CD4-positive, CD25-positive, alpha-beta regulatory T cell (primary cell): ENCODE data around the gene ATP6V0A4. TPM values are rescaled to one million over a fixed set of nuclear protein-coding genes. Genes with fewer than 3 reads are reported as not detected.

ENCODE experiments used
- ATAC-seq, 2 donors: fragments of 150-1000 bp; cut with Tn5 transposase; one replicate each; pipeline ENCODE4 v1.10.0; 2021; ENCODE audit warnings: low read depth in 2 of 2, moderate number of reproducible peaks in 2 of 2, moderate library complexity in 1 of 2
- DNase-seq, 3 donors: peaks; one replicate each; pipeline versions ENCODE4 v3.0.0 to v3.0.0-alpha.2; 2012 to 2022; ENCODE audit warnings: mixed read lengths in 1 of 3
- H3K27ac ChIP-seq: one replicate; pipeline ENCODE4 v1.7.0; 2013; ENCODE audit warnings: mild to moderate bottlenecking, low read length; ENCODE audit not compliant: insufficient read depth, poor library complexity, severe bottlenecking
- H3K27me3 ChIP-seq: one replicate; pipeline ENCODE4 v1.7.0; 2013; ENCODE audit warnings: low read length; ENCODE audit not compliant: control insufficient read depth, insufficient read depth
- H3K36me3 ChIP-seq: one replicate; pipeline ENCODE4 v1.7.0; 2013; ENCODE audit warnings: mild to moderate bottlenecking, low read length, moderate library complexity; ENCODE audit not compliant: control insufficient read depth, insufficient read depth
- H3K4me1 ChIP-seq: 2 replicates; pipeline ENCODE4 v1.7.0; 2013; ENCODE audit warnings: mild to moderate bottlenecking, low read length; ENCODE audit not compliant: insufficient read depth, control insufficient read depth, poor library complexity, severe bottlenecking
- H3K4me3 ChIP-seq: one replicate; pipeline ENCODE4 v1.7.0; 2013; ENCODE audit warnings: low read depth, mild to moderate bottlenecking, low read length, moderate library complexity
- H3K9me3 ChIP-seq, 2 experiments: 1 replicate in 1 of 2; 2 replicates in 1 of 2; pipeline ENCODE4 v1.7.0; 2013; ENCODE audit warnings: low read length in 2 of 2, mild to moderate bottlenecking in 1 of 2, moderate library complexity in 1 of 2; ENCODE audit not compliant: control insufficient read depth in 2 of 2
- H3K27ac Mint-ChIP-seq, 3 donors: one replicate each; pipeline ENCODE4 v1.8.0; 2020 to 2022; ENCODE audit warnings: mild to moderate bottlenecking in 3 of 3, mixed read lengths in 3 of 3, moderate library complexity in 2 of 3
- H3K27me3 Mint-ChIP-seq: one replicate; pipeline ENCODE4 v1.8.0; 2022; ENCODE audit warnings: mild to moderate bottlenecking, mixed read lengths
- H3K36me3 Mint-ChIP-seq: one replicate; pipeline ENCODE4 v1.8.0; 2020; ENCODE audit warnings: mixed read lengths
- H3K4me1 Mint-ChIP-seq, 4 donors: one replicate each; pipeline ENCODE4 v1.8.0; 2020 to 2022; ENCODE audit warnings: mixed read lengths in 4 of 4, mild to moderate bottlenecking in 1 of 4
- H3K4me3 Mint-ChIP-seq, 4 donors: one replicate each; pipeline ENCODE4 v1.8.0; 2020 to 2022; ENCODE audit warnings: mild to moderate bottlenecking in 4 of 4, mixed read lengths in 4 of 4, moderate library complexity in 3 of 4
- H3K9me3 Mint-ChIP-seq, 7 donors: one replicate each; pipeline ENCODE4 v1.8.0; 2020 to 2022; ENCODE audit warnings: mixed read lengths in 7 of 7, mild to moderate bottlenecking in 3 of 7, moderate library complexity in 2 of 7
- polyA plus RNA-seq, 4 donors: library from polyadenylated mRNA; unstranded; fragments of 300-500 nt; fragmentation: Illumina TruSeq; gene quantifications; one replicate each; pipeline ENCODE4 v1.2.3, GENCODE V29; 2021
- total RNA-seq: library from RNA; stranded (reverse); gene quantifications from one replicate; pipeline ENCODE4 v1.2.3, GENCODE V29; 2022

ATP6V0A4 gene
- total and polyA plus RNA-seq, 5 donors from 2014 or later = not detected

GRCh38 chr7:138663725-138664710 is 134.0 kb downstream of the ATP6V0A4 start:
- no peak for ATAC-seq
- no peak overlapping the region for H3K27ac ChIP-seq
- no peaks in the 10 kb centered on the region for H3K36me3 ChIP-seq
- peaks cover 8% of the 10 kb centered on the region for H3K27me3 ChIP-seq
- Mint-ChIP-seq H3K4me3 (peak overlapping the region in 2 of 4 donors; percentile 36 to 63), H3K27me3 (peaks cover 48% of the 10 kb centered on the region), H3K36me3 (no peaks in the 10 kb centered on the region), H3K9me3 (peaks cover 0 to 3% (median 0%) of the 10 kb centered on the region in 7 donors), H3K4me1 (peaks cover 0 to 3% (median 1%) of the 10 kb centered on the region in 4 donors), H3K27ac (no peak overlapping the region)
- DNase-seq = peak in 1 of 3 donors; percentile 2
- H3K4me3 ChIP-seq = no peak overlapping the region
- H3K4me1 ChIP-seq = no peaks in the 10 kb centered on the region
- no peaks in the 10 kb centered on the region for H3K9me3 ChIP-seq

GRCh38 chr7:138662991-138663320 is 135.0 kb downstream of the ATP6V0A4 start:
- Mint-ChIP-seq H3K4me1 (peaks cover 0 to 3% (median 1%) of the 10 kb centered on the region in 4 donors), H3K9me3 (peaks cover 0 to 3% (median 0%) of the 10 kb centered on the region in 7 donors), H3K27ac (no peak overlapping the region), H3K4me3 (no peak overlapping the region), H3K27me3 (peaks cover 44% of the 10 kb centered on the region), H3K36me3 (no peaks in the 10 kb centered on the region)
- Histone ChIP-seq H3K36me3 (no peaks in the 10 kb centered on the region), H3K4me3 (no peak overlapping the region), H3K9me3 (no peaks in the 10 kb centered on the region), H3K27ac (no peak overlapping the region), H3K27me3 (peaks cover 8% of the 10 kb centered on the region), H3K4me1 (no peaks in the 10 kb centered on the region)
- ATAC-seq = no peak
- no peak for DNase-seq

- H3K27ac Mint-ChIP-seq = no peak overlapping the region
- peaks cover 0 to 3% (median 1%) of the 10 kb centered on the region in 4 donors for H3K4me1 Mint-ChIP-seq
These were observed 135.7 kb downstream of the ATP6V0A4 start for GRCh38 chr7:138662076-138662990.

GRCh38 chr7:138661069-138661635 is 136.8 kb downstream of the ATP6V0A4 start:
- H3K4me1 Mint-ChIP-seq = peaks cover 0 to 3% (median 1%) of the 10 kb centered on the region in 4 donors
- no peak for ATAC-seq
- Histone ChIP-seq H3K27ac (no peak overlapping the region), H3K4me1 (no peaks in the 10 kb centered on the region), H3K9me3 (no peaks in the 10 kb centered on the region), H3K36me3 (no peaks in the 10 kb centered on the region), H3K4me3 (no peak overlapping the region), H3K27me3 (peaks cover 8% of the 10 kb centered on the region)
- no peak overlapping the region for H3K4me3 Mint-ChIP-seq
- no peak for DNase-seq
- H3K36me3 Mint-ChIP-seq = no peaks in the 10 kb centered on the region
- H3K27ac Mint-ChIP-seq = no peak overlapping the region
- peaks cover 36% of the 10 kb centered on the region for H3K27me3 Mint-ChIP-seq
- peaks cover 0 to 3% (median 0%) of the 10 kb centered on the region in 7 donors for H3K9me3 Mint-ChIP-seq

More at GRCh38 chr7:138662076-138662990, 135.7 kb downstream of the ATP6V0A4 start:
- Mint-ChIP-seq H3K4me3 (no peak overlapping the region), H3K27me3 (peaks cover 38% of the 10 kb centered on the region), H3K9me3 (peaks cover 0 to 3% (median 0%) of the 10 kb centered on the region in 7 donors), H3K36me3 (no peaks in the 10 kb centered on the region)
- Histone ChIP-seq H3K4me1 (no peaks in the 10 kb centered on the region), H3K27ac (no peak overlapping the region), H3K27me3 (peaks cover 8% of the 10 kb centered on the region), H3K9me3 (no peaks in the 10 kb centered on the region), H3K4me3 (no peak overlapping the region), H3K36me3 (no peaks in the 10 kb centered on the region)
- no peak for DNase-seq
- ATAC-seq = no peak

- Mint-ChIP-seq H3K36me3 (no peaks in the 10 kb centered on the region), H3K9me3 (peaks cover 0 to 2% (median 0%) of the 10 kb centered on the region in 7 donors), H3K27me3 (peaks cover 22% of the 10 kb centered on the region), H3K4me3 (no peak overlapping the region), H3K27ac (no peak overlapping the region), H3K4me1 (no peaks in the 10 kb centered on the region)
- H3K27me3 ChIP-seq = peaks cover 4% of the 10 kb centered on the region
- H3K9me3 ChIP-seq = peaks cover 0 to 3% of the 10 kb centered on the region in 2 experiments
- no peak overlapping the region for H3K4me3 ChIP-seq
- H3K4me1 ChIP-seq = no peaks in the 10 kb centered on the region
- DNase-seq (no peak), ATAC-seq (no peak)
- no peaks in the 10 kb centered on the region for H3K36me3 ChIP-seq
- no peak overlapping the region for H3K27ac ChIP-seq
These were observed 139.1 kb downstream of the ATP6V0A4 start for GRCh38 chr7:138658889-138659288.

GRCh38 chr7:138657854-138658386 is 140.1 kb downstream of the ATP6V0A4 start:
- H3K27me3 ChIP-seq = peaks cover 4% of the 10 kb centered on the region
- Mint-ChIP-seq H3K27ac (no peak overlapping the region), H3K4me1 (no peaks in the 10 kb centered on the region), H3K9me3 (peaks cover 0 to 3% (median 1%) of the 10 kb centered on the region in 7 donors), H3K27me3 (peaks cover 13% of the 10 kb centered on the region), H3K4me3 (no peak overlapping the region), H3K36me3 (no peaks in the 10 kb centered on the region)
- peaks cover 0 to 3% of the 10 kb centered on the region in 2 experiments for H3K9me3 ChIP-seq
- DNase-seq (no peak), ATAC-seq (no peak)
- H3K27ac ChIP-seq = no peak overlapping the region
- no peak overlapping the region for H3K4me3 ChIP-seq
- no peaks in the 10 kb centered on the region for H3K36me3 ChIP-seq
- H3K4me1 ChIP-seq = no peaks in the 10 kb centered on the region

GRCh38 chr7:138656952-138657351 is 141.0 kb downstream of the ATP6V0A4 start:
- no peak for DNase-seq
- Histone ChIP-seq H3K27ac (no peak overlapping the region), H3K9me3 (peaks cover 0 to 3% of the 10 kb centered on the region in 2 experiments), H3K27me3 (peaks cover 3% of the 10 kb centered on the region), H3K4me3 (no peak overlapping the region), H3K36me3 (no peaks in the 10 kb centered on the region), H3K4me1 (no peaks in the 10 kb centered on the region)
- H3K4me1 Mint-ChIP-seq = no peaks in the 10 kb centered on the region
- no peak overlapping the region for H3K4me3 Mint-ChIP-seq
- H3K27ac Mint-ChIP-seq = no peak overlapping the region
- H3K36me3 Mint-ChIP-seq = no peaks in the 10 kb centered on the region
- peaks cover 3% of the 10 kb centered on the region for H3K27me3 Mint-ChIP-seq
- no peak for ATAC-seq
- peaks cover 0 to 5% (median 1%) of the 10 kb centered on the region in 7 donors for H3K9me3 Mint-ChIP-seq
